Erythroblast (primary cell): ENCODE data around the gene ADARB2.

Source experiments
- GATA1 ChIP-seq: IDR thresholded peaks from 2 replicates; pipeline ENCODE4 v1.6.1; 2011; ENCODE audit warnings: low read depth, mild to moderate bottlenecking, control low read depth, low read length, moderate library complexity
- POLR2A ChIP-seq: IDR thresholded peaks from 2 replicates; pipeline ENCODE4 v1.6.1; 2011; ENCODE audit warnings: mild to moderate bottlenecking, low read length

GRCh38 chr10:1365540-1366321 lies 371.6 kb downstream of the ADARB2 start:
- TF ChIP-seq POLR2A (no peak), GATA1 (no peak)
